Lung (tissue), 12 donors: ENCODE results near the gene SNED1. TPM values are rescaled to one million over a fixed set of nuclear protein-coding genes. Genes with fewer than 3 reads are reported as not detected.

Experiments
- ATAC-seq: fragments of 200-7000 bp; cut with Tn5 transposase; one replicate; pipeline ENCODE4 v1.9.1; 2020; ENCODE audit warnings: moderate number of reproducible peaks; ENCODE audit not compliant: insufficient read depth, low FRiP score
- DNase-seq, 3 donors: peaks; one replicate each; pipeline ENCODE4 v3.0.0-alpha.2; 2013 to 2017
- H3K27ac ChIP-seq, 2 donors: one replicate each; pipeline ENCODE4 v1.5.1; 2013; ENCODE audit warnings: mild to moderate bottlenecking in 2 of 2, moderate library complexity in 2 of 2, control low read depth in 1 of 2, inconsistent platforms in 1 of 2, low read depth in 1 of 2, low read length in 1 of 2
- H3K27me3 ChIP-seq, 3 donors: one replicate each; pipeline ENCODE4 v1.5.1; 2013; ENCODE audit warnings: low read length in 2 of 3; ENCODE audit not compliant: control insufficient read depth in 3 of 3, insufficient read depth in 3 of 3
- H3K36me3 ChIP-seq, 4 donors: one replicate each; pipeline ENCODE4 v1.5.1; 2013; ENCODE audit warnings: low read length in 4 of 4, mild to moderate bottlenecking in 1 of 4, moderate library complexity in 1 of 4; ENCODE audit not compliant: control insufficient read depth in 4 of 4, insufficient read depth in 4 of 4
- H3K4me1 ChIP-seq, 5 donors: one replicate each; pipeline ENCODE4 v1.5.1; 2013; ENCODE audit warnings: low read length in 5 of 5, mild to moderate bottlenecking in 2 of 5, moderate library complexity in 1 of 5; ENCODE audit not compliant: control insufficient read depth in 5 of 5, insufficient read depth in 5 of 5
- H3K4me3 ChIP-seq: one replicate; pipeline ENCODE4 v1.5.1; 2013; ENCODE audit warnings: mild to moderate bottlenecking, control low read depth, moderate library complexity
- H3K9ac ChIP-seq, 2 donors: one replicate each; pipeline ENCODE4 v1.5.1; 2013; ENCODE audit warnings: low read length in 2 of 2, control low read depth in 1 of 2; ENCODE audit not compliant: insufficient read depth in 1 of 2
- H3K9me3 ChIP-seq, 4 donors: one replicate each; pipeline ENCODE4 v1.5.1; 2013; ENCODE audit warnings: low read length in 3 of 4, mild to moderate bottlenecking in 1 of 4, moderate library complexity in 1 of 4; ENCODE audit not compliant: control insufficient read depth in 4 of 4, insufficient read depth in 3 of 4
- WGBS, 2 donors: extraction: QIAGEN DNeasy Blood & Tissue Kit; methylation state at CpG; one replicate each; pipeline ENCODE4 v1.1.7; 2013; 5-methylcytosine and 5-hydroxymethylcytosine counted together
- polyA plus RNA-seq, 2 donors: library from polyadenylated mRNA; stranded (reverse); fragments of 200-250 nt; gene quantifications; one replicate each; pipeline ENCODE4 v1.2.1, GENCODE V29; 2013
- total RNA-seq, 2 donors: library from RNA; depleted of rRNA in 1 of 2; stranded (reverse); fragments of >200 nt in 1 of 2; gene quantifications; one replicate each; pipeline ENCODE4 v1.2.1, GENCODE V29; 2014 to 2021
- TF ChIP-seq, protein P1 (sequence below): IDR thresholded peaks from 2 replicates; pipeline ENCODE4 v1.5.1; 2012; ENCODE audit warnings: mild to moderate bottlenecking; ENCODE audit errors: control extremely low read depth, extremely low read depth
- donor health status: control.
- donor health status: control.
- donor health status: Bipolar disorder and iron deficiency.
- donor health status: healthy.
- donor health status: DM: yes; HTN: yes; CAD: no.

The SNED1 gene
- total and polyA plus RNA-seq, 4 donors = 5.9 to 74.6 (median 34.7) TPM

DNA sequence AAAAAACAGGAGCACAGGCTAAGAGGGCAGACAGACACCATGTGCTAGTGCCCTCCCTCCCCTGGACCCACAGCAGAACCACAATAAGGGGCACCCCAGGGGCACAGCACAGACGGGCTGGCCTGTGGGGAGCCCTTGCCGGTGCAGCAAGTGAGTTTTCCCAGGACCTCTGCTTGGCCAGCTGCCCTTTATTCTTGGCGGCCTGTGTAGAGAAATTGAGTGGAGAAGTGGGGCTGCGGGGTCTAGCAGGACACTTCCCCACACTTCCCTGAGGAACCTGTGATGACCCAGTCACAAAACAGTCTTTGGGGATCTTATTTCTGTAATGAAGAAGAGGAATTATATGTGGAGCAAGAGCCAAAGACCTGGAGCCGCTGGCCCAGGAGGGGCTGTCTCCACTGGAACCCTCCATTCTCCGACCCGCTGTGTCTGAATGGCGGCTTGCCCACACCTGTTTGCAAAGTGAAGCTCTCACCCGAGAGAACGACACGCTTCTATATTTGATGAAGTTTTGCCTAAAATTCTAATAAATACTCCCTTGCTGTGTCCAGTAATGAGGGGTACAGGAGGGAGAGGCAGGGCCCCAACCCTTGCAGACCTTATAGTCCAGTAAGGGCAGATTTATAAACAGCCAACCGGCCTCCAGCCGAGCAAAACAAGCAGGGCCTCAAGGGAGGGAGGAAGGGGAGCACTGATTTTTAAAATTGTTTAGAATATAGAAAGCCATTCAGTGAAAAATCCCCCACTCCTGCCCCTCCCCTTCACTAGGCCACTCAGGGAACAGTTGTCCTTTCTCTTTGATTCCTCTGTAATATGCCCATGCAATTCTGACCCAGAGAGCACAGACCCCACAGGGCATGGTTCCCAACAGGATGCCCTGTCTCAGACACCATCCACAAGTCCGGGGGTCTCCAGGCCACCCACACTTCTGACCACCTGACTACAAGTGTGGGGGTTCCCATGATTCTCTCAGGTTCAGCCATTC is 44.7 kb upstream of the SNED1 start:
- Histone ChIP-seq H3K4me3 (no peak overlapping the region), H3K9me3 (peaks cover 0 to 2% (median 0%) of the 10 kb centered on the region in 4 donors), H3K9ac (peak overlapping the region in 1 of 2 donors; percentile 17), H3K27me3 (no peaks in the 10 kb centered on the region), H3K36me3 (no peaks in the 10 kb centered on the region), H3K4me1 (peaks cover 0 to 58% (median 30%) of the 10 kb centered on the region in 5 donors), H3K27ac (no peak overlapping the region)
- WGBS, 2 donors = 78 to 83% methylated on average over 14 of the region's 14 CpGs
- TF ChIP-seq, protein P1, sequence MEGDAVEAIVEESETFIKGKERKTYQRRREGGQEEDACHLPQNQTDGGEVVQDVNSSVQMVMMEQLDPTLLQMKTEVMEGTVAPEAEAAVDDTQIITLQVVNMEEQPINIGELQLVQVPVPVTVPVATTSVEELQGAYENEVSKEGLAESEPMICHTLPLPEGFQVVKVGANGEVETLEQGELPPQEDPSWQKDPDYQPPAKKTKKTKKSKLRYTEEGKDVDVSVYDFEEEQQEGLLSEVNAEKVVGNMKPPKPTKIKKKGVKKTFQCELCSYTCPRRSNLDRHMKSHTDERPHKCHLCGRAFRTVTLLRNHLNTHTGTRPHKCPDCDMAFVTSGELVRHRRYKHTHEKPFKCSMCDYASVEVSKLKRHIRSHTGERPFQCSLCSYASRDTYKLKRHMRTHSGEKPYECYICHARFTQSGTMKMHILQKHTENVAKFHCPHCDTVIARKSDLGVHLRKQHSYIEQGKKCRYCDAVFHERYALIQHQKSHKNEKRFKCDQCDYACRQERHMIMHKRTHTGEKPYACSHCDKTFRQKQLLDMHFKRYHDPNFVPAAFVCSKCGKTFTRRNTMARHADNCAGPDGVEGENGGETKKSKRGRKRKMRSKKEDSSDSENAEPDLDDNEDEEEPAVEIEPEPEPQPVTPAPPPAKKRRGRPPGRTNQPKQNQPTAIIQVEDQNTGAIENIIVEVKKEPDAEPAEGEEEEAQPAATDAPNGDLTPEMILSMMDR = no peak
- ATAC-seq (no peak), DNase-seq (peak; percentile 30 to 69 (median 63))

DNA sequence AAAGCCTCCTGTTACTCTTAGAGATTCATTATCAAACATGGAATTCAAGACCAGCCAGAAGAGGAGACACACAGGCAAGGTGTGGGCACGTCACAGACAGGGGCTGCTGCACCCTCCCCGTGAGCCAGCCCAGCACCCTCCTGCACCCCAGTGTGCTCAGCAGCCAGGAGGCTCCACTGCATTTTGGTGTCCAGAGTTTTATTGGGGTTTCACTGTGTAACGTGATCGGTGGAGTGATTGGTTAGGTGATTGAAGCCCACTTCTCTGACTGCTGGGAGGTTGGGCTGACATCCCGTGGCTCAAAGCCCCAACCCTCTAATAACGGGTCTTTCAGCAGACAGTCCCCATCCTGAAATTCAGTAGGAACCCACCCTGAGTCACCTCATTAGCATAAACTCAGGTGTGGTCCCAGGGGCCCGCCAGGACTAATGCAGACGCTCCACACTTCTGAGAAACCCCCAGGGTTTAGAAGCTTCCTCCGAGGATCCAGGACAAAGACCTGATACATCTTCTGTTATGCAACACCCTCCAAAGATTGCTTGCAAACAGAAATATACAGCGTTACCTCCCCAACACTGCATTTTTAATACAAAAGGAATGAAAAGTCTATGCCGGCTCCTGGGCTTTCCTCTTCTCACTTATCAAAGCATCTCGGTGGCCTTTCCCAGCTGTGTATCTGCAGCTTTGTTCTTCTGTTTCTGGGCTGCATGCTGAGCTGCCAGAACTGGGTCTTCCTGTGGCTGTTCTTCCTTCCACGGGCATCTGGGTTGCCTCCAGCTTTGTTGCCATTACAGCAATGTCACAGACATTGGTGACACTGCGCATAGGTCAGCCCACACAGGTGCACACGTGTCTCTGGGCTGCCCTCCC is 43.7 kb upstream of the SNED1 start:
- H3K27me3 ChIP-seq = no peaks in the 10 kb centered on the region
- peak overlapping the region in 1 of 2 donors; percentile 17 for H3K9ac ChIP-seq
- no peaks in the 10 kb centered on the region for H3K36me3 ChIP-seq
- DNase-seq (peak; percentile 12 to 34 (median 22)), ATAC-seq (no peak)
- TF ChIP-seq, protein P1 = no peak
- 62 to 67% methylated on average over 15 of the region's 15 CpGs for WGBS, 2 donors
- H3K4me1 ChIP-seq = peaks cover 0 to 67% (median 33%) of the 10 kb centered on the region in 5 donors
- H3K27ac ChIP-seq = no peak overlapping the region
- peaks cover 0 to 2% (median 0%) of the 10 kb centered on the region in 4 donors for H3K9me3 ChIP-seq
- no peak overlapping the region for H3K4me3 ChIP-seq

DNA sequence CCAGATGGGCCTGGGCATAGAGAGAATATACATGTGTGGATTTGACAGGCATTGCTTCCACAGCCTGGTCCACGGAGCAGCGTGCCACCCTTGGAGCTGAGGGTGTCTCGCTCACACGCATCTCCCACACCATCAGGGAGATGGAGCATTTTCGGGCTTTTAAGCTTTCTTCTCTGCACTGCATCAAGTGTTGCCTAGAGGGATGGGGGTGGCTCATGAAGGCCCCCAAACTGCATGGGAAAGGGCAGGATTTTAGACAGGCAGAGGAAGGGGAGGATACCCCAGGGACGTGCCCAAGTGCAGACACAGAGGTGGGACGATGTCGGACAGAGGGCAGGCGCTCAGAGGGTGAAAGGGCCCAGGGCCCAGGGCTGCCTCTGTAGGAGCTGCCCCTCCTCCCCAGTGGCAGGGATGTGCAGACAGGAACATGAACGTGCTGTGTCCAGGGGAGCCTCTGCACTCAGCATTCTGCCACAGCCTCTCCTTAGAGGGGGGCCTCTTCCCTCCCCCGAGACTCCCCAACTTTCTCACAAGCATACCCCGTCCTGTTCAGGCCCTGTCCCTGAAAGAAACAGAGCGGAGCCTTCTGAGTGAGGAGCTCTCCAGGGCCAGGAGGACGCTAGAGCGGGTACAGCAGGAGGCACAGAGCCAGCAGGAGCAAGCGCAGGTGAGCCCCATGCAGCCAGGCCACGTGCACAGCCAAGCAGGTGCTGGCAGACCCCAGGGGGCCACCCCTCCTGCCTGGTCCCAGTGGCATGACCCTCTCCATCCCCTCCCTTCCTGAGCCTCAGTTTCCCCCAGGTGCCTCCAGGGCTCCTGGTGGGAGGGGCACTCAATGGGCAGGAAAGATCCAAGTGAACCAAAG is 42.9 kb upstream of the SNED1 start:
- DNase-seq (peak in 2 of 3 donors; percentile 6 to 8), ATAC-seq (no peak)
- Histone ChIP-seq H3K9ac (no peak overlapping the region), H3K27me3 (no peaks in the 10 kb centered on the region), H3K36me3 (no peaks in the 10 kb centered on the region), H3K27ac (no peak overlapping the region), H3K4me1 (peaks cover 0 to 76% (median 41%) of the 10 kb centered on the region in 5 donors), H3K4me3 (no peak overlapping the region), H3K9me3 (peaks cover 0 to 2% (median 0%) of the 10 kb centered on the region in 4 donors)
- WGBS, 2 donors = 84 to 91% methylated on average over 17 of the region's 17 CpGs
- TF ChIP-seq, protein P1 = no peak
